WTC11 (cell line): Measurements from ENCODE around the gene HPGD. TPM values are rescaled to one million over a fixed set of nuclear protein-coding genes. Genes with fewer than 3 reads are reported as not detected.

ENCODE experiments used
- ATAC-seq: fragments of 200-7000 bp; cut with Tn5 transposase; 2 replicates; pipeline ENCODE4 v1.10.0; 2021; ENCODE audit warnings: mild to moderate bottlenecking, moderate library complexity
- CTCF ChIA-PET: fragments of 300-600 bp; sonication (Branson Sonifier 250); formaldehyde crosslinking; loops from one replicate; lab custom pipeline; 2021; ENCODE audit warnings: antibody characterized with exemption; lab: Charles Lee
- POLR2A ChIA-PET: fragments of 350-600 bp; sonication (Branson Sonifier 250); formaldehyde crosslinking; loops from one replicate; lab custom pipeline; 2021; ENCODE audit warnings: antibody characterized with exemption; lab: Charles Lee
- DNase-seq: peaks from one replicate; pipeline ENCODE4 v3.0.0; 2021; ENCODE audit warnings: low spot score
- H3K27ac Mint-ChIP-seq: 2 replicates; pipeline ENCODE4 v1.8.0; 2021; ENCODE audit warnings: mixed read lengths
- H3K27me3 Mint-ChIP-seq: 2 replicates; pipeline ENCODE4 v1.8.0; 2021; ENCODE audit warnings: low read depth, mild to moderate bottlenecking, moderate library complexity, mixed read lengths
- H3K36me3 Mint-ChIP-seq: 2 replicates; pipeline ENCODE4 v1.8.0; 2021; ENCODE audit warnings: mixed read lengths
- H3K4me1 Mint-ChIP-seq: 2 replicates; pipeline ENCODE4 v1.8.0; 2022; ENCODE audit warnings: mixed read lengths
- H3K4me3 Mint-ChIP-seq: 2 replicates; pipeline ENCODE4 v1.8.0; 2021; ENCODE audit warnings: mild to moderate bottlenecking, moderate library complexity, mixed read lengths
- H3K9me3 Mint-ChIP-seq: 2 replicates; pipeline ENCODE4 v1.8.0; 2021; ENCODE audit warnings: mixed read lengths
- AR ChIP-seq: fragments of 250-450 bp; sonication (Bioruptor Pico); IDR thresholded peaks from 2 replicates; pipeline ENCODE4 v1.9.0; 2021; ENCODE audit warnings: mild to moderate bottlenecking
- ATF1 ChIP-seq: sonication (generic); formaldehyde crosslinking; IDR thresholded peaks from 2 replicates; pipeline ENCODE4 v1.8.1; 2023; ENCODE audit warnings: mild to moderate bottlenecking, moderate library complexity, missing genetic modification reagents
- E2F4 ChIP-seq: sonication (generic); formaldehyde crosslinking; IDR thresholded peaks from 2 replicates; pipeline ENCODE4 v1.8.1; 2022; ENCODE audit warnings: low read depth, mild to moderate bottlenecking, moderate library complexity, missing genetic modification reagents, borderline replicate concordance
- EMX1 ChIP-seq: fragments of 250-450 bp; sonication (Bioruptor Pico); IDR thresholded peaks from 2 replicates; pipeline ENCODE4 v1.8.0; 2021; ENCODE audit warnings: mild to moderate bottlenecking
- ESRRA ChIP-seq: sonication (generic); formaldehyde crosslinking; IDR thresholded peaks from 2 replicates; pipeline ENCODE4 v1.8.1; 2022; ENCODE audit warnings: mild to moderate bottlenecking, missing genetic modification reagents, borderline replicate concordance
- GRHL2 ChIP-seq: fragments of 250-450 bp; sonication (Bioruptor Pico); IDR thresholded peaks from 2 replicates; pipeline ENCODE4 v1.8.0; 2022; ENCODE audit warnings: mild to moderate bottlenecking, moderate library complexity; ENCODE audit not compliant: insufficient replicate concordance, severe bottlenecking
- JAZF1 ChIP-seq: fragments of 250-450 bp; sonication (Bioruptor Pico); IDR thresholded peaks from 2 replicates; pipeline ENCODE4 v1.9.0; 2021; ENCODE audit warnings: moderate library complexity, mild to moderate bottlenecking, inconsistent platforms
- NFATC4 ChIP-seq: fragments of 250-450 bp; sonication (Bioruptor Pico); IDR thresholded peaks from 2 replicates; pipeline ENCODE4 v1.9.0; 2021; ENCODE audit warnings: mild to moderate bottlenecking
- NFYB ChIP-seq: sonication (generic); formaldehyde crosslinking; conservative IDR thresholded peaks from 2 replicates; pipeline ENCODE4 v1.8.0; 2022; ENCODE audit warnings: low read depth, missing genetic modification reagents
- NR1H2 ChIP-seq: sonication (generic); formaldehyde crosslinking; IDR thresholded peaks from 2 replicates; pipeline ENCODE4 v1.9.0; 2021; ENCODE audit warnings: mild to moderate bottlenecking, moderate library complexity, missing genetic modification reagents
- PRDM15 ChIP-seq: sonication (generic); formaldehyde crosslinking; IDR thresholded peaks from 2 replicates; pipeline ENCODE4 v1.8.0; 2022; ENCODE audit warnings: missing genetic modification reagents
- RELA ChIP-seq: sonication (generic); formaldehyde crosslinking; IDR thresholded peaks from 2 replicates; pipeline ENCODE4 v1.8.1; 2022; ENCODE audit warnings: missing genetic modification reagents, mild to moderate bottlenecking, borderline replicate concordance
- SP1 ChIP-seq: sonication (generic); formaldehyde crosslinking; conservative IDR thresholded peaks from 2 replicates; pipeline ENCODE4 v1.8.1; 2022; ENCODE audit warnings: missing genetic modification reagents
- TEAD4 ChIP-seq: sonication (generic); formaldehyde crosslinking; IDR thresholded peaks from 2 replicates; pipeline ENCODE4 v1.8.0; 2022; ENCODE audit warnings: mild to moderate bottlenecking, missing genetic modification reagents
- ZNF121 ChIP-seq: sonication (generic); formaldehyde crosslinking; IDR thresholded peaks from 2 replicates; pipeline ENCODE4 v1.8.0; 2023; ENCODE audit warnings: missing genetic modification reagents
- ZNF138 ChIP-seq: sonication (generic); formaldehyde crosslinking; conservative IDR thresholded peaks from 2 replicates; pipeline ENCODE4 v1.8.1; 2022; ENCODE audit warnings: mild to moderate bottlenecking, moderate library complexity, missing genetic modification reagents
- total RNA-seq: library from RNA; stranded (reverse); gene quantifications from 3 replicates; pipeline ENCODE4 v1.2.3, GENCODE V29; 2021
- TF ChIP-seq, protein P1 (sequence below): sonication (generic); formaldehyde crosslinking; IDR thresholded peaks from 2 replicates; pipeline ENCODE4 v1.8.1; 2022; ENCODE audit warnings: mild to moderate bottlenecking, moderate library complexity, missing genetic modification reagents
- TF ChIP-seq, protein P2 (sequence below): fragments of 200-600 bp; IDR thresholded peaks from 2 replicates; pipeline ENCODE4 v1.8.0; 2022; ENCODE audit warnings: antibody characterized with exemption
- TF ChIP-seq, protein P3 (sequence below): sonication (generic); formaldehyde crosslinking; IDR thresholded peaks from 2 replicates; pipeline ENCODE4 v1.8.0; 2023; ENCODE audit warnings: missing genetic modification reagents
- TF ChIP-seq, protein P4 (sequence below): sonication (generic); formaldehyde crosslinking; IDR thresholded peaks from 2 replicates; pipeline ENCODE4 v1.8.1; 2023; ENCODE audit warnings: mild to moderate bottlenecking, missing genetic modification reagents

The HPGD gene
- total RNA-seq, 1 experiment from 2014 or later: 3.6 TPM

- POLR2A ChIA-PET: no interaction called here
- no peak for TF ChIP-seq NFATC4
- DNase-seq (no peak), ATAC-seq (no peak)
- H3K4me3 Mint-ChIP-seq: no peak overlapping the region
- H3K4me1 Mint-ChIP-seq: no peaks in the 10 kb centered on the region
- CTCF ChIA-PET: no interaction called here
- H3K27ac Mint-ChIP-seq: no peak overlapping the region
- H3K36me3 Mint-ChIP-seq: no peaks in the 10 kb centered on the region
- no peaks in the 10 kb centered on the region for H3K9me3 Mint-ChIP-seq
- no peaks in the 10 kb centered on the region for H3K27me3 Mint-ChIP-seq
These were observed 17.3 kb upstream of the HPGD start for GRCh38 chr4:174539571-174539970.

- POLR2A ChIA-PET: no interaction called here
- H3K9me3 Mint-ChIP-seq: 0 out of 2 replicates have a peak, but pooled peaks cover 2% of the 10 kb centered on the region
- H3K27me3 Mint-ChIP-seq: no peaks in the 10 kb centered on the region
- no peaks in the 10 kb centered on the region for H3K4me1 Mint-ChIP-seq
- DNase-seq (no peak), ATAC-seq (no peak)
- H3K4me3 Mint-ChIP-seq: no peak overlapping the region
- no peaks in the 10 kb centered on the region for H3K36me3 Mint-ChIP-seq
- CTCF ChIA-PET: no interaction called here
- H3K27ac Mint-ChIP-seq: no peak overlapping the region
- no peak for TF ChIP-seq ZNF121 (CRISPR knock-in tag)
- no peak for TF ChIP-seq E2F4 (CRISPR knock-in tag)
- TF ChIP-seq NFYB: no peak
- TF ChIP-seq JAZF1 (CRISPR knock-in tag): no peak
- no peak for TF ChIP-seq NR1H2 (CRISPR knock-in tag)
- no peak for TF ChIP-seq EMX1 (CRISPR knock-in tag)
- TF ChIP-seq ATF1 (CRISPR knock-in tag): no peak
- TF ChIP-seq, protein P1, sequence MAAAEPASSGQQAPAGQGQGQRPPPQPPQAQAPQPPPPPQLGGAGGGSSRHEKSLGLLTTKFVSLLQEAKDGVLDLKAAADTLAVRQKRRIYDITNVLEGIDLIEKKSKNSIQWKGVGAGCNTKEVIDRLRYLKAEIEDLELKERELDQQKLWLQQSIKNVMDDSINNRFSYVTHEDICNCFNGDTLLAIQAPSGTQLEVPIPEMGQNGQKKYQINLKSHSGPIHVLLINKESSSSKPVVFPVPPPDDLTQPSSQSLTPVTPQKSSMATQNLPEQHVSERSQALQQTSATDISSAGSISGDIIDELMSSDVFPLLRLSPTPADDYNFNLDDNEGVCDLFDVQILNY (CRISPR knock-in tag): no peak
- TF ChIP-seq PRDM15 (CRISPR knock-in tag): no peak
- TF ChIP-seq, protein P2, sequence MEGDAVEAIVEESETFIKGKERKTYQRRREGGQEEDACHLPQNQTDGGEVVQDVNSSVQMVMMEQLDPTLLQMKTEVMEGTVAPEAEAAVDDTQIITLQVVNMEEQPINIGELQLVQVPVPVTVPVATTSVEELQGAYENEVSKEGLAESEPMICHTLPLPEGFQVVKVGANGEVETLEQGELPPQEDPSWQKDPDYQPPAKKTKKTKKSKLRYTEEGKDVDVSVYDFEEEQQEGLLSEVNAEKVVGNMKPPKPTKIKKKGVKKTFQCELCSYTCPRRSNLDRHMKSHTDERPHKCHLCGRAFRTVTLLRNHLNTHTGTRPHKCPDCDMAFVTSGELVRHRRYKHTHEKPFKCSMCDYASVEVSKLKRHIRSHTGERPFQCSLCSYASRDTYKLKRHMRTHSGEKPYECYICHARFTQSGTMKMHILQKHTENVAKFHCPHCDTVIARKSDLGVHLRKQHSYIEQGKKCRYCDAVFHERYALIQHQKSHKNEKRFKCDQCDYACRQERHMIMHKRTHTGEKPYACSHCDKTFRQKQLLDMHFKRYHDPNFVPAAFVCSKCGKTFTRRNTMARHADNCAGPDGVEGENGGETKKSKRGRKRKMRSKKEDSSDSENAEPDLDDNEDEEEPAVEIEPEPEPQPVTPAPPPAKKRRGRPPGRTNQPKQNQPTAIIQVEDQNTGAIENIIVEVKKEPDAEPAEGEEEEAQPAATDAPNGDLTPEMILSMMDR: no peak
- no peak for TF ChIP-seq RELA
- TF ChIP-seq, protein P3, sequence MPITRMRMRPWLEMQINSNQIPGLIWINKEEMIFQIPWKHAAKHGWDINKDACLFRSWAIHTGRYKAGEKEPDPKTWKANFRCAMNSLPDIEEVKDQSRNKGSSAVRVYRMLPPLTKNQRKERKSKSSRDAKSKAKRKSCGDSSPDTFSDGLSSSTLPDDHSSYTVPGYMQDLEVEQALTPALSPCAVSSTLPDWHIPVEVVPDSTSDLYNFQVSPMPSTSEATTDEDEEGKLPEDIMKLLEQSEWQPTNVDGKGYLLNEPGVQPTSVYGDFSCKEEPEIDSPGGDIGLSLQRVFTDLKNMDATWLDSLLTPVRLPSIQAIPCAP (CRISPR knock-in tag): no peak
- no peak for TF ChIP-seq SP1 (CRISPR knock-in tag)
- TF ChIP-seq ZNF138 (CRISPR knock-in tag): no peak
- no peak for TF ChIP-seq AR (CRISPR knock-in tag)
- TF ChIP-seq ESRRA (CRISPR knock-in tag): no peak
- TF ChIP-seq, protein P4, sequence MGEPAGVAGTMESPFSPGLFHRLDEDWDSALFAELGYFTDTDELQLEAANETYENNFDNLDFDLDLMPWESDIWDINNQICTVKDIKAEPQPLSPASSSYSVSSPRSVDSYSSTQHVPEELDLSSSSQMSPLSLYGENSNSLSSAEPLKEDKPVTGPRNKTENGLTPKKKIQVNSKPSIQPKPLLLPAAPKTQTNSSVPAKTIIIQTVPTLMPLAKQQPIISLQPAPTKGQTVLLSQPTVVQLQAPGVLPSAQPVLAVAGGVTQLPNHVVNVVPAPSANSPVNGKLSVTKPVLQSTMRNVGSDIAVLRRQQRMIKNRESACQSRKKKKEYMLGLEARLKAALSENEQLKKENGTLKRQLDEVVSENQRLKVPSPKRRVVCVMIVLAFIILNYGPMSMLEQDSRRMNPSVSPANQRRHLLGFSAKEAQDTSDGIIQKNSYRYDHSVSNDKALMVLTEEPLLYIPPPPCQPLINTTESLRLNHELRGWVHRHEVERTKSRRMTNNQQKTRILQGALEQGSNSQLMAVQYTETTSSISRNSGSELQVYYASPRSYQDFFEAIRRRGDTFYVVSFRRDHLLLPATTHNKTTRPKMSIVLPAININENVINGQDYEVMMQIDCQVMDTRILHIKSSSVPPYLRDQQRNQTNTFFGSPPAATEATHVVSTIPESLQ (CRISPR knock-in tag): no peak
- TF ChIP-seq TEAD4 (CRISPR knock-in tag): no peak
- no peak for TF ChIP-seq GRHL2 (CRISPR knock-in tag)
These were observed 16.6 kb upstream of the HPGD start for GRCh38 chr4:174538876-174539250.
